Measurements from ENCODE around the gene MAPKBP1.
A peak's percentile ranks its signal among the peaks of the same experiment; 100 is the strongest.

The MAPKBP1 gene

GRCh38 chr15:41868321-41868720, 94.0 kb downstream of the MAPKBP1 start:
- no peak for DNase-seq

DNA sequence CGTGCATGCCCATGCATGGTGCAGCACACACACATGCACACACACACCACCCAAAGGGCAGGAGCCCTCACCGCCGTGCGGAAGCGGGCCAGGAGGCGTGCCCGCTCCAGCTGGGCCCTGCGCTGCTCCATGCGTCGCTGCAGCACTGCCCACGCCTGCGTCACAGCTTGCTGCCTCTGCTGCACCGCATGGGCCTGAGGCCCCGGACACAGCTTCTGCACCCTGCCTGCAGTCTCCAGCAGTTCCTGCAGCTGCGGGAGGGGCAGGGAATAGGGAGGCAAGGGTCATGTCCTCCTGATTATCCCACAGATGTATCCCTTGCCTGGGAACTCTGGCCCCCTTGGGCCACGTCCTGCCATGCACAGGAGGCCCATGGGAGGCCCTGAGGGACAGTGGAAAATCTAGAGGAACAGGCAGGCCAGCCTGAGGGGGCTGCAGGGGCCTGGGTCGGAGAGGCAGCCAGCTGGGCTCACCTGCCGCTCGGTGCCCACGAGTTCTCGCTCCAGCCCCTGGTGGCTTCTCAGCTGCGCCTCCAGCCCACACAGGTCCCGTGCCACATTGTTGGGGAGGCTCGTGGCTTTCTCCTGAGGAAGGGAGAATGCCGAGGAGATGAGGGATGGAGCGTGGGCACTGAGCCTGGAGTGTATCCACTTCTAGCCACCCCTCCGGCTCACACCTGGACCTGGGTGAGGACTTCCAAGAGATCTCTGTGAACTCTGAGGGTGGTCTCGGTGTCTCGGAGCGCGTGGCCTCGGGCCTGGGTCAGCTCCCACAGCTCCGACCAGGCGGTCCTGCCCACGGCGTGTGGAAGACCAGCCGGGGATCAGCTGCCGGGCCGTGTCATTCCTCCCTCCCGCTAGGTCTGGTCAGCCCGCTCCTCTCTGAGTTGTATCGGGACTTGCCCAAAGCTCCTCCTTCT, 95.7 kb downstream of the MAPKBP1 start:
- DNase-seq: no peak

- peak; percentile 18 for DNase-seq
Measured at GRCh38 chr15:41870689-41871081, 96.4 kb downstream of the MAPKBP1 start.

DNA sequence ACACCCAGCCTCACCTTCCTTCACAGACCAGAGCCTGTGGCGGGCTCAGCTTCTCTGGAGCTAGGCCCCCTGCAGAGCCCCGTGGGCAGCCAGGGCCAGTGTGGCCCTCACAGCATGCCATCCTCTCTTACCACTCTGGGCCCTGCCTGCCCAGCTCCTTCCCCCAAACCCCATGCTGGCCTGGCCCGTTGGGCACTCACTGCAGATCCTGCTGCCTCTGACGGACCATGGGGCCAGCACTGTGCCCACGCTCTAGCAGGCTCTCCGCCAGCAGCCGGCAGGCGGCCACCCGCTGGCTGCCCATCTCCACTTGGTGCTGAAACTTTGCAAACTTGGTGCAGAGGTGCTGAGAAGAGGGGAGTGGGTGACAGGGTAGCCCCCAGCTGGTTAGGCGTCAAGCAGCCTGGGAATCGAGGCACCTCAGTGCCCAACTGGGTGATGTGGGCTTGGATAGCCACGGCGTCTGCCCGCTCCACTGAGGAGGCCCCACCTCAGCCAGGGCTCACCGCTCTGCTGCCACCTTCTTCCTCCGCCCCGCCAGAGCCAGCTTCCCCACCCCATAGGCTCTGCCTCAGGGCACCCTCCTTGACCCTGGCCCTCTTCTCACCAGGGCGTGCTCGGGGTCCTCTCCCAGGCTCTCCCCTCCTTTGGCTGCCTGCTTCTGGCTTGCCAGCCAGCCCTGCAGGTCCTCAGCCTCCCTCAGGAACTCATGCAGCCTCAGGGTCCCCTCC, 97.1 kb downstream of the MAPKBP1 start:
- DNase-seq: no peak

GRCh38 chr15:41872166-41872747, 98.0 kb downstream of the MAPKBP1 start:
- DNase-seq: no peak

GRCh38 chr15:41873711-41874110, 99.4 kb downstream of the MAPKBP1 start:
- no peak for DNase-seq

- no peak for DNase-seq
Measured at GRCh38 chr15:41874736-41875135, 100.5 kb downstream of the MAPKBP1 start.

- no peak for DNase-seq
Measured at GRCh38 chr15:41876007-41876406, 101.7 kb downstream of the MAPKBP1 start.

GRCh38 chr15:41876689-41877088, 102.4 kb downstream of the MAPKBP1 start:
- DNase-seq: no peak
